K562 (cell line): ENCODE data around the gene KRT76. TPM values are rescaled to one million over a fixed set of nuclear protein-coding genes. Genes with fewer than 3 reads are reported as not detected.

Experiments
- ATAC-seq: fragments of 200-7000 bp; cut with Tn5 transposase; 3 replicates; pipeline ENCODE4 v1.9.1; 2020; ENCODE audit warnings: moderate library complexity
- BruUV-seq: library from RNA; stranded (reverse); fragments of 400-500 nt; replicated peaks from 2 replicates; lab custom pipeline; 2021; lab: Mats Ljungman, UMichigan
- CTCF ChIA-PET: fragments of 300-600 bp; formaldehyde crosslinking; extraction: SDS; loops from one replicate; lab custom pipeline; 2021; ENCODE audit warnings: low intra/inter-chr PET ratio; lab: Yijun Ruan, JAX
- POLR2A ChIA-PET: fragments of 300-600, 350-650 bp; sonication (Branson Sonifier 250); formaldehyde crosslinking; extraction: SDS; loops from one replicate; lab custom pipeline; 2021; ENCODE audit warnings: antibody characterized with exemption, inconsistent platforms; lab: Yijun Ruan, JAX
- DNase-seq, 4 experiments: peaks; one replicate each; pipeline versions ENCODE4 v3.0.0 to v3.0.0-alpha.2; 2011 to 2018; ENCODE audit warnings: low spot score in 3 of 4, mixed read lengths in 3 of 4; ENCODE audit errors: extremely low read depth in 1 of 4
- FAIRE-seq: peaks from 2 replicates; lab custom pipeline; 2011; peaks lifted over from hg19 to GRCh38; lab: Jason Lieb, UNC
- H2AFZ ChIP-seq: 2 replicates; pipeline ENCODE4 v1.6.0; 2011; ENCODE audit warnings: low read depth, low read length, control low read depth, inconsistent platforms
- H3K27ac ChIP-seq: fragments of 200-600 bp; 3 replicates; pipeline ENCODE4 v1.8.0; 2011; ENCODE audit warnings: low read depth, mild to moderate bottlenecking, control low read depth, inconsistent platforms, low read length, moderate library complexity, mixed read lengths; ENCODE audit errors: extremely low read depth
- H3K27me3 ChIP-seq, 2 experiments: fragments of 300-600 bp in 1 of 2; 2 replicates in 1 of 2; 3 replicates in 1 of 2; pipeline versions ENCODE4 v1.6.0 to v1.8.0; 2011; ENCODE audit warnings: inconsistent platforms in 2 of 2, low read length in 2 of 2, mild to moderate bottlenecking in 1 of 2, mixed read lengths in 1 of 2, moderate library complexity in 1 of 2; ENCODE audit not compliant: control insufficient read depth in 2 of 2, insufficient read depth in 2 of 2
- H3K36me3 ChIP-seq: fragments of 300-600 bp; 3 replicates; pipeline ENCODE4 v1.8.0; 2011; ENCODE audit warnings: mild to moderate bottlenecking, low read length, inconsistent platforms; ENCODE audit not compliant: control insufficient read depth, insufficient read depth
- H3K4me1 ChIP-seq, 2 experiments: fragments of 200-600 bp in 1 of 2; replicated peaks in 1 of 2; 2 replicates in 1 of 2; 3 replicates in 1 of 2; pipeline versions ENCODE4 v1.5.1 to v1.8.0; 2011; ENCODE audit warnings: inconsistent platforms in 2 of 2, low read length in 2 of 2, mild to moderate bottlenecking in 1 of 2, mixed read lengths in 1 of 2, moderate library complexity in 1 of 2; ENCODE audit not compliant: control insufficient read depth in 2 of 2, insufficient read depth in 2 of 2
- H3K4me2 ChIP-seq: 2 replicates; pipeline ENCODE4 v1.6.1; 2011; ENCODE audit warnings: low read length, control low read depth, inconsistent platforms, mixed read lengths; ENCODE audit not compliant: insufficient read depth
- H3K4me3 ChIP-seq: fragments of 200-600 bp; sonication (generic), shearing (Covaris generic); 2 replicates; pipeline ENCODE4 v1.5.1; 2016; ENCODE audit warnings: control low read depth, inconsistent platforms
- H3K79me2 ChIP-seq: fragments of 200-600 bp; 3 replicates; pipeline ENCODE4 v1.8.0; 2011; ENCODE audit warnings: low read length, inconsistent platforms; ENCODE audit not compliant: control insufficient read depth, insufficient read depth
- H3K9ac ChIP-seq, 2 experiments: 2 replicates each; pipeline versions ENCODE4 v1.6.0 to v1.6.1; 2011; ENCODE audit warnings: low read depth in 2 of 2, low read length in 2 of 2, control low read depth in 1 of 2, inconsistent platforms in 1 of 2, mild to moderate bottlenecking in 1 of 2, mixed read lengths in 1 of 2; ENCODE audit not compliant: insufficient read depth in 1 of 2
- H3K9me1 ChIP-seq: one replicate; pipeline ENCODE4 v1.6.0; 2011; ENCODE audit warnings: inconsistent platforms, mild to moderate bottlenecking, low read length, moderate library complexity; ENCODE audit not compliant: control insufficient read depth, insufficient read depth
- H3K9me3 ChIP-seq: replicated peaks from 2 replicates; pipeline ENCODE4 v1.5.1; 2011; ENCODE audit warnings: low read depth, low read length, inconsistent platforms; ENCODE audit not compliant: control insufficient read depth, insufficient read depth
- H4K20me1 ChIP-seq: replicated peaks from 2 replicates; pipeline ENCODE4 v1.6.1; 2011; ENCODE audit warnings: low read length, inconsistent platforms, mixed read lengths; ENCODE audit not compliant: control insufficient read depth, insufficient read depth
- ADNP ChIP-seq: fragments of 200-800 bp; sonication (Bioruptor generic); IDR thresholded peaks from 2 replicates; pipeline ENCODE4 v1.6.1; 2016; ENCODE audit warnings: missing genetic modification characterization, missing compliant biosample characterization
- BCOR ChIP-seq: fragments of 450-650 bp; IDR thresholded peaks from 2 replicates; pipeline ENCODE4 v1.6.1; 2016
- C11orf30 ChIP-seq: fragments of 450-650 bp; IDR thresholded peaks from 2 replicates; pipeline ENCODE4 v1.6.1; 2016; ENCODE audit warnings: low read depth, mild to moderate bottlenecking
- ERF ChIP-seq: fragments of 450-650 bp; formaldehyde crosslinking; IDR thresholded peaks from 2 replicates; pipeline ENCODE4 v1.4.0; 2020; ENCODE audit warnings: mild to moderate bottlenecking, mixed read lengths
- GABPB1 ChIP-seq: sonication (generic); formaldehyde crosslinking; IDR thresholded peaks from 2 replicates; pipeline ENCODE4 v1.8.0; 2022; ENCODE audit warnings: mild to moderate bottlenecking, missing genetic modification reagents
- SRSF1 ChIP-seq: fragments of 200-400 bp; formaldehyde crosslinking; IDR thresholded peaks from 2 replicates; pipeline ENCODE4 v1.6.1; 2017; ENCODE audit warnings: mild to moderate bottlenecking, low read depth, low read length, moderate library complexity
- SUPT5H ChIP-seq: fragments of 450-650 bp; IDR thresholded peaks from 2 replicates; pipeline ENCODE4 v1.6.1; 2016
- TBP ChIP-seq: optimal IDR thresholded peaks from 2 replicates; pipeline ENCODE3; 2011; ENCODE audit warnings: low read depth, low read length, improper control_type of control experiment
- TCFL5 ChIP-seq: fragments of 250-450 bp; sonication (Bioruptor Pico); conservative IDR thresholded peaks from 2 replicates; pipeline ENCODE4 v1.6.1; 2021; ENCODE audit warnings: mild to moderate bottlenecking, moderate library complexity, matching md5 sums
- ZNF79 ChIP-seq: fragments of 250-450 bp; sonication (Bioruptor Pico); IDR thresholded peaks from 2 replicates; pipeline ENCODE4 v1.4.0; 2020; ENCODE audit warnings: low read depth, mild to moderate bottlenecking, moderate library complexity
- WGBS: fragments of 100-300 bp; shearing (Covaris generic); methylation state at CpG from one replicate; pipeline ENCODE4 v1.1.6; 2016; ENCODE audit warnings: low coverage, mixed read lengths; ENCODE audit not compliant: insufficient coverage; ENCODE audit errors: missing lambda C conversion rate; 5-methylcytosine and 5-hydroxymethylcytosine counted together
- in situ Hi-C: fragments of 300-500 bp; cut with MboI; formaldehyde crosslinking; loops from 4 replicates; pipeline ENCODE4 v1.15.0; 2018; ENCODE audit warnings: inconsistent platforms, mixed read lengths
- intact Hi-C: fragments of 100-400 bp; cut with micrococcal nuclease; formaldehyde crosslinking; loops from 2 replicates; pipeline ENCODE4 v1.14.2; 2022
- polyA plus RNA-seq, 8 experiments: library from polyadenylated mRNA; depleted of rRNA in 4 of 8; stranded (reverse) in 5 of 8; unstranded in 3 of 8; fragments of >200 nt; fragmentation: Nextera tagmentation in 2 of 8; fragmentation: Illumina TruSeq in 1 of 8; extraction: Ambion mirVana in 2 of 8; extraction: Trizol in 1 of 8; gene quantifications; 2 replicates each; pipeline versions ENCODE4 v1.2.1 to v1.2.3, GENCODE V29; 2011 to 2014; ENCODE audit warnings: inconsistent platforms in 1 of 8, missing spikeins in 1 of 8
- total RNA-seq, 7 experiments: library from RNA; depleted of rRNA in 6 of 7; stranded (reverse); fragments of >200 nt in 6 of 7; fragmentation: Illumina TruSeq in 2 of 7; extraction: Trizol in 2 of 7; gene quantifications; 2 replicates each; pipeline versions ENCODE4 v1.2.1 to v1.2.3, GENCODE V29; 2011 to 2021; ENCODE audit warnings: low replicate concordance in 1 of 7
- TF ChIP-seq, protein P1 (sequence below): sonication (generic); formaldehyde crosslinking; IDR thresholded peaks from 2 replicates; pipeline ENCODE4 v1.8.0; 2022; ENCODE audit warnings: mild to moderate bottlenecking, missing genetic modification reagents
- TF ChIP-seq, protein P2 (sequence below): IDR thresholded peaks from 2 replicates; pipeline ENCODE4 v1.6.1; 2012; ENCODE audit warnings: low read depth, low read length, improper control_type of control experiment, borderline replicate concordance
- TF ChIP-seq, protein P3 (sequence below): sonication (generic); formaldehyde crosslinking; IDR thresholded peaks from 2 replicates; pipeline ENCODE4 v1.8.1; 2023; ENCODE audit warnings: mild to moderate bottlenecking, missing genetic modification reagents
- TF ChIP-seq, protein P4 (sequence below): fragments of 250-450 bp; sonication (Bioruptor Pico); IDR thresholded peaks from 2 replicates; pipeline ENCODE4 v1.8.0; 2022; ENCODE audit warnings: inconsistent platforms, mild to moderate bottlenecking, moderate library complexity, borderline replicate concordance

The KRT76 gene
- total and polyA plus RNA-seq, 9 of the 15 experiments (the other 6 are each of a cell fraction or from before 2014, with no cell fraction given), result not detected

DNA sequence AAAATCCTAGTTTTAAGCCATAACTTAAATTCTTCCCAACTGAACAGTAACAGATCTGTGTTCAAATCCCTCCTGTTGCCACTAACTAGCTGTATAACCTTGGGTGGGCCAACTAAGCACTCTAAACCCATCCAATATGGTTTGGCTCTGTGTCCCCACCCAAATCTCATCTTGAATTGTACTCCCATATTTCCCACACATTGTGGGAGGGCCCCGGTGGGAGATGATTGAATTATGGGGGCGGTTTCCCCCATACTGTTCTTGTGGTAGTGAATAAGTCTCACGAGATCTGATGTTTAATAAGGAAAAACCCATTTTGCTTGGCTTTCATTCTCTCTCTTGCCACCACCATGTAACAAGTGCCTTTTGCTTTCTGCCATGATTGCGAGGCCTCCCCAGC lies 38.0 kb upstream of the KRT76 start (continued):
- TF ChIP-seq, protein P1, sequence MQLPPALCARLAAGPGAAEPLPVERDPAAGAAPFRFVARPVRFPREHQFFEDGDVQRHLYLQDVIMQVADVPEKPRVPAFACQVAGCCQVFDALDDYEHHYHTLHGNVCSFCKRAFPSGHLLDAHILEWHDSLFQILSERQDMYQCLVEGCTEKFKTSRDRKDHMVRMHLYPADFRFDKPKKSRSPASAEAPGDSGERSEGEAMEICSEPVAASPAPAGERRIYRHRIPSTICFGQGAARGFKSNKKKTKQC (CRISPR knock-in tag), result no peak
- TF ChIP-seq C11orf30 (no peak), BCOR (no peak), TBP (no peak), ADNP (tag) (no peak), TCFL5 (no peak)

DNA sequence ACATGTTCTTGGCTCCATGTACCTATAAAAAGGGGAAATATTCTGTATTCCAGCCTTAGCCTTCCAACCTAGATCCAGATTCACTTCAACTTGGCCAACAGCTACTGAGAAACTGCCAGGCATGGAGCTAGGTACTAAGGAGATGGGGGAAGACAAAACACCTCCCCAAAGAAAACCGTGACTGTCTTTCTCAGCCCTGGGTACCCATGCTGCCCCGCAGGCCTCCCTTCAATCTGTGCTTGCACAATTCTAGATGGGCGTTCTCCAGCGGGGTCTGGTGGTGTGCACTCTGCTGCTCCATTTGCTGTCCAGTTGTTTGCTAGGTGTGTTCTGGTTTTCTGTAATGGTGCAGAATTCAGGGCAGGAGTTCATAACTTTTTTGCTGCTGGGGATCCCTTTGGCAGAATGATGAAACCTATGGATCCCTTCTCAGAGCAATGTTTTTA lies 37.6 kb upstream of the KRT76 start:
- H3K9me3 ChIP-seq, result no peaks in the 10 kb centered on the region
- no peaks in the 10 kb centered on the region; a peak in 3 of 5 replicates for H3K4me1 ChIP-seq
- 0% methylated on average over 4 of the region's 4 CpGs for WGBS
- no peak for TF ChIP-seq SRSF1
- no peak for TF ChIP-seq ERF (CRISPR knock-in tag)
- no peak for TF ChIP-seq SUPT5H
- TF ChIP-seq, protein P2, sequence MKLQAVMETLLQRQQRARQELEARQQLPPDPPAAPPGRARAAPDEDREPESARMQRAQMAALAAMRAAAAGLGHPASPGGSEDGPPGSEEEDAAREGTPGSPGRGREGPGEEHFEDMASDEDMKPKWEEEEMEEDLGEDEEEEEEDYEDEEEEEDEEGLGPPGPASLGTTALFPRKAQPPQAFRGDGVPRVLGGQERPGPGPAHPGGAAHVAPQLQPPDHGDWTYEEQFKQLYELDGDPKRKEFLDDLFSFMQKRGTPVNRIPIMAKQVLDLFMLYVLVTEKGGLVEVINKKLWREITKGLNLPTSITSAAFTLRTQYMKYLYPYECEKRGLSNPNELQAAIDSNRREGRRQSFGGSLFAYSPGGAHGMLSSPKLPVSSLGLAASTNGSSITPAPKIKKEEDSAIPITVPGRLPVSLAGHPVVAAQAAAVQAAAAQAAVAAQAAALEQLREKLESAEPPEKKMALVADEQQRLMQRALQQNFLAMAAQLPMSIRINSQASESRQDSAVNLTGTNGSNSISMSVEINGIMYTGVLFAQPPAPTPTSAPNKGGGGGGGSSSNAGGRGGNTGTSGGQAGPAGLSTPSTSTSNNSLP, result no peak
- no peak for TF ChIP-seq GABPB1 (CRISPR knock-in tag)
- no peak for TF ChIP-seq ZNF79 (CRISPR knock-in tag)
- TF ChIP-seq, protein P3, sequence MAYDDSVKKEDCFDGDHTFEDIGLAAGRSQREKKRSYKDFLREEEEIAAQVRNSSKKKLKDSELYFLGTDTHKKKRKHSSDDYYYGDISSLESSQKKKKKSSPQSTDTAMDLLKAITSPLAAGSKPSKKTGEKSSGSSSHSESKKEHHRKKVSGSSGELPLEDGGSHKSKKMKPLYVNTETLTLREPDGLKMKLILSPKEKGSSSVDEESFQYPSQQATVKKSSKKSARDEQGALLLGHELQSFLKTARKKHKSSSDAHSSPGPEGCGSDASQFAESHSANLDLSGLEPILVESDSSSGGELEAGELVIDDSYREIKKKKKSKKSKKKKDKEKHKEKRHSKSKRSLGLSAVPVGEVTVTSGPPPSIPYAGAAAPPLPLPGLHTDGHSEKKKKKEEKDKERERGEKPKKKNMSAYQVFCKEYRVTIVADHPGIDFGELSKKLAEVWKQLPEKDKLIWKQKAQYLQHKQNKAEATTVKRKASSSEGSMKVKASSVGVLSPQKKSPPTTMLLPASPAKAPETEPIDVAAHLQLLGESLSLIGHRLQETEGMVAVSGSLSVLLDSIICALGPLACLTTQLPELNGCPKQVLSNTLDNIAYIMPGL (CRISPR knock-in tag), result no peak
- TF ChIP-seq, protein P4, sequence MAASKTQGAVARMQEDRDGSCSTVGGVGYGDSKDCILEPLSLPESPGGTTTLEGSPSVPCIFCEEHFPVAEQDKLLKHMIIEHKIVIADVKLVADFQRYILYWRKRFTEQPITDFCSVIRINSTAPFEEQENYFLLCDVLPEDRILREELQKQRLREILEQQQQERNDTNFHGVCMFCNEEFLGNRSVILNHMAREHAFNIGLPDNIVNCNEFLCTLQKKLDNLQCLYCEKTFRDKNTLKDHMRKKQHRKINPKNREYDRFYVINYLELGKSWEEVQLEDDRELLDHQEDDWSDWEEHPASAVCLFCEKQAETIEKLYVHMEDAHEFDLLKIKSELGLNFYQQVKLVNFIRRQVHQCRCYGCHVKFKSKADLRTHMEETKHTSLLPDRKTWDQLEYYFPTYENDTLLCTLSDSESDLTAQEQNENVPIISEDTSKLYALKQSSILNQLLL (CRISPR knock-in tag), result no peak
- H3K9ac ChIP-seq, result no peak overlapping the region
- no peak for ATAC-seq
- no peaks in the 10 kb centered on the region; the same call in 1 of the 2 replicates for H4K20me1 ChIP-seq
- no peaks in the 10 kb centered on the region for H3K36me3 ChIP-seq
- intact Hi-C loops, result no loop called here
- no peak overlapping the region for H3K4me2 ChIP-seq
- no peak overlapping the region for H3K4me3 ChIP-seq
- POLR2A ChIA-PET, result interaction anchor here (0.8 kb wide), 1 partner anchor 9 kb away, joined by 3 read pairs; no protein-coding TSS in a partner anchor
- H2AFZ ChIP-seq, result no peak overlapping the region
- no TSS peak for BruUV-seq
- peaks cover 23 to 52% of the 10 kb centered on the region in 2 experiments for H3K27me3 ChIP-seq
- CTCF ChIA-PET, result no interaction called here
- no peaks in the 10 kb centered on the region for H3K79me2 ChIP-seq
- no peak for DNase-seq
- no peak for FAIRE-seq
- in situ Hi-C loops, result no loop called here
- H3K9me1 ChIP-seq, result peaks cover 2% of the 10 kb centered on the region
- H3K27ac ChIP-seq, result no peak overlapping the region
